Trophoblast cell (in vitro differentiated cells and primary cell): ENCODE results near the gene CDKAL1.

Experiments
- DNase-seq, 2 donors: peaks; one replicate each; pipeline ENCODE4 v3.0.0-alpha.2; 2016
- H2AFZ ChIP-seq: 2 replicates; pipeline ENCODE4 v1.6.1; 2013; ENCODE audit warnings: low read length, moderate library complexity, mild to moderate bottlenecking; ENCODE audit not compliant: insufficient read depth, poor library complexity
- H2AK5ac ChIP-seq: 2 replicates; pipeline ENCODE4 v1.6.1; 2013; ENCODE audit warnings: mild to moderate bottlenecking, low read length
- H2BK120ac ChIP-seq: 2 replicates; pipeline ENCODE4 v1.6.1; 2013; ENCODE audit warnings: low read length, mild to moderate bottlenecking, moderate library complexity; ENCODE audit not compliant: insufficient read depth, poor library complexity
- H2BK12ac ChIP-seq: 2 replicates; pipeline ENCODE4 v1.6.1; 2013; ENCODE audit warnings: mild to moderate bottlenecking, low read length, moderate library complexity
- H2BK5ac ChIP-seq: 2 replicates; pipeline ENCODE4 v1.6.1; 2013; ENCODE audit warnings: low read length, low read depth, moderate library complexity, mild to moderate bottlenecking; ENCODE audit not compliant: poor library complexity
- H3K14ac ChIP-seq: 2 replicates; pipeline ENCODE4 v1.6.1; 2013; ENCODE audit warnings: mild to moderate bottlenecking, low read length
- H3K18ac ChIP-seq: 2 replicates; pipeline ENCODE4 v1.6.1; 2013; ENCODE audit warnings: mild to moderate bottlenecking, low read length
- H3K23ac ChIP-seq: 2 replicates; pipeline ENCODE4 v1.6.1; 2013; ENCODE audit warnings: low read length
- H3K27ac ChIP-seq: 2 replicates; pipeline ENCODE4 v1.5.1; 2013; ENCODE audit warnings: low read depth, mild to moderate bottlenecking, inconsistent platforms, low read length, moderate library complexity
- H3K27me3 ChIP-seq: 2 replicates; pipeline ENCODE4 v1.6.1; 2013; ENCODE audit warnings: inconsistent platforms, mild to moderate bottlenecking, low read length, moderate library complexity; ENCODE audit not compliant: insufficient read depth
- H3K36me3 ChIP-seq, 2 experiments: 1 replicate in 1 of 2; 2 replicates in 1 of 2; pipeline ENCODE4 v1.6.1; 2013; ENCODE audit warnings: low read length in 2 of 2, mild to moderate bottlenecking in 2 of 2, moderate library complexity in 1 of 2; ENCODE audit not compliant: insufficient read depth in 2 of 2, control insufficient read depth in 1 of 2
- H3K4ac ChIP-seq: 2 replicates; pipeline ENCODE4 v1.6.1; 2013; ENCODE audit warnings: low read depth, mild to moderate bottlenecking, low read length, moderate library complexity
- H3K4me1 ChIP-seq, 2 experiments: 1 replicate in 1 of 2; 2 replicates in 1 of 2; pipeline ENCODE4 v1.6.1; 2013; ENCODE audit warnings: low read length in 2 of 2, mild to moderate bottlenecking in 2 of 2, moderate library complexity in 1 of 2; ENCODE audit not compliant: insufficient read depth in 2 of 2, control insufficient read depth in 1 of 2
- H3K4me2 ChIP-seq: 2 replicates; pipeline ENCODE4 v1.6.1; 2013; ENCODE audit warnings: inconsistent platforms, mild to moderate bottlenecking, low read length, moderate library complexity
- H3K4me3 ChIP-seq: 2 replicates; pipeline ENCODE4 v1.5.1; 2013; ENCODE audit warnings: mild to moderate bottlenecking, low read depth, low read length, inconsistent platforms
- H3K79me1 ChIP-seq: one replicate; pipeline ENCODE4 v1.6.1; 2013; ENCODE audit warnings: low read length
- H3K79me2 ChIP-seq: 2 replicates; pipeline ENCODE4 v1.6.1; 2013; ENCODE audit warnings: low read length, mild to moderate bottlenecking; ENCODE audit not compliant: control insufficient read depth, insufficient read depth, poor library complexity
- H3K9ac ChIP-seq: 2 replicates; pipeline ENCODE4 v1.6.1; 2013; ENCODE audit warnings: mild to moderate bottlenecking, low read length
- H3K9me3 ChIP-seq: 2 replicates; pipeline ENCODE4 v1.6.1; 2013; ENCODE audit warnings: low read depth, mild to moderate bottlenecking, control low read depth, inconsistent platforms, low read length; ENCODE audit not compliant: insufficient read depth
- H4K12ac ChIP-seq: 2 replicates; pipeline ENCODE4 v1.6.1; 2013; ENCODE audit warnings: low read depth, mild to moderate bottlenecking, low read length, moderate library complexity
- H4K8ac ChIP-seq: 2 replicates; pipeline ENCODE4 v1.6.1; 2013; ENCODE audit warnings: low read depth, mild to moderate bottlenecking, low read length, moderate library complexity
- H4K91ac ChIP-seq: one replicate; pipeline ENCODE4 v1.6.1; 2013; ENCODE audit warnings: low read depth, mild to moderate bottlenecking, low read length, moderate library complexity
- WGBS: extraction: QIAGEN DNeasy Blood & Tissue Kit; methylation state at CpG from one replicate; pipeline ENCODE4 v1.1.7; 2013; ENCODE audit warnings: missing lambda C conversion rate; ENCODE audit not compliant: insufficient read length, insufficient coverage; ENCODE audit errors: extremely low coverage; 5-methylcytosine and 5-hydroxymethylcytosine counted together

Gene CDKAL1

GRCh38 chr6:20569000-20569610 is 34.8 kb downstream of the CDKAL1 start:
- no peak for DNase-seq
- no peak overlapping the region for H3K23ac ChIP-seq
- no peak overlapping the region for H3K27ac ChIP-seq
- H3K4me1 ChIP-seq: no peaks in the 10 kb centered on the region
- H2BK5ac ChIP-seq: no peak overlapping the region
- no peak overlapping the region for H3K4ac ChIP-seq
- no peak overlapping the region for H4K12ac ChIP-seq
- no peak overlapping the region for H3K9ac ChIP-seq
- no peak overlapping the region for H3K14ac ChIP-seq
- H4K91ac ChIP-seq: no peak overlapping the region
- H3K36me3 ChIP-seq: no peaks in the 10 kb centered on the region
- no peaks in the 10 kb centered on the region for H3K9me3 ChIP-seq
- no peak overlapping the region for H3K4me2 ChIP-seq
- H3K4me3 ChIP-seq: no peak overlapping the region
- no peaks in the 10 kb centered on the region for H3K79me2 ChIP-seq
- H2AFZ ChIP-seq: no peak overlapping the region
- no CpG with 5 or more reads among the region's 3 CpGs for WGBS
- H3K79me1 ChIP-seq: no peaks in the 10 kb centered on the region
- H2AK5ac ChIP-seq: no peak overlapping the region
- no peak overlapping the region for H2BK12ac ChIP-seq
- H3K18ac ChIP-seq: no peak overlapping the region
- no peaks in the 10 kb centered on the region for H3K27me3 ChIP-seq
- no peak overlapping the region for H4K8ac ChIP-seq
- H2BK120ac ChIP-seq: no peak overlapping the region

GRCh38 chr6:20571261-20571660 is 37.0 kb downstream of the CDKAL1 start:
- Histone ChIP-seq H3K9me3 (no peaks in the 10 kb centered on the region), H3K4me1 (no peaks in the 10 kb centered on the region), H3K9ac (no peak overlapping the region), H3K18ac (no peak overlapping the region), H3K4me2 (no peak overlapping the region), H4K8ac (no peak overlapping the region), H3K79me1 (no peaks in the 10 kb centered on the region), H2AFZ (no peak overlapping the region), H3K4me3 (no peak overlapping the region), H4K91ac (no peak overlapping the region), H2BK12ac (no peak overlapping the region), H3K36me3 (no peaks in the 10 kb centered on the region), H3K79me2 (no peaks in the 10 kb centered on the region), H3K23ac (no peak overlapping the region), H3K27me3 (no peaks in the 10 kb centered on the region), H4K12ac (no peak overlapping the region), H3K4ac (no peak overlapping the region), H3K14ac (no peak overlapping the region), H2BK5ac (no peak overlapping the region), H2AK5ac (no peak overlapping the region), H3K27ac (no peak overlapping the region), H2BK120ac (no peak overlapping the region)
- no peak for DNase-seq

GRCh38 chr6:20572288-20572687 is 38.0 kb downstream of the CDKAL1 start:
- Histone ChIP-seq H2BK5ac (no peak overlapping the region), H3K18ac (no peak overlapping the region), H3K4me1 (no peaks in the 10 kb centered on the region), H2AK5ac (no peak overlapping the region), H4K91ac (no peak overlapping the region), H4K8ac (no peak overlapping the region), H3K4me3 (no peak overlapping the region), H4K12ac (no peak overlapping the region), H3K36me3 (peaks cover 0 to 1% of the 10 kb centered on the region in 2 experiments), H3K79me1 (no peaks in the 10 kb centered on the region), H3K79me2 (no peaks in the 10 kb centered on the region), H3K9me3 (no peaks in the 10 kb centered on the region), H3K9ac (no peak overlapping the region), H3K27ac (no peak overlapping the region), H2BK120ac (no peak overlapping the region), H3K14ac (no peak overlapping the region), H3K4me2 (no peak overlapping the region), H3K27me3 (no peaks in the 10 kb centered on the region), H3K4ac (no peak overlapping the region), H2BK12ac (no peak overlapping the region), H3K23ac (no peak overlapping the region), H2AFZ (no peak overlapping the region)
- WGBS: no CpG with 5 or more reads among the region's 2 CpGs
- no peak for DNase-seq

- H3K79me1 ChIP-seq: no peaks in the 10 kb centered on the region
- H3K9me3 ChIP-seq: no peaks in the 10 kb centered on the region
- H3K4me2 ChIP-seq: no peak overlapping the region
- no peak overlapping the region for H2AK5ac ChIP-seq
- no peak overlapping the region for H2BK12ac ChIP-seq
- no peak overlapping the region for H3K4me3 ChIP-seq
- no peak overlapping the region for H2AFZ ChIP-seq
- no peak overlapping the region for H3K4ac ChIP-seq
- H3K4me1 ChIP-seq: no peaks in the 10 kb centered on the region
- H3K79me2 ChIP-seq: no peaks in the 10 kb centered on the region
- WGBS: no CpG with 5 or more reads among the region's 1 CpG
- no peak overlapping the region for H3K14ac ChIP-seq
- H2BK120ac ChIP-seq: no peak overlapping the region
- peaks cover 0 to 1% of the 10 kb centered on the region in 2 experiments for H3K36me3 ChIP-seq
- H2BK5ac ChIP-seq: no peak overlapping the region
- no peaks in the 10 kb centered on the region for H3K27me3 ChIP-seq
- DNase-seq: peak in 1 of 2 donors; percentile 9
- no peak overlapping the region for H4K8ac ChIP-seq
- H3K23ac ChIP-seq: no peak overlapping the region
- H4K12ac ChIP-seq: no peak overlapping the region
- H4K91ac ChIP-seq: no peak overlapping the region
- no peak overlapping the region for H3K18ac ChIP-seq
- no peak overlapping the region for H3K27ac ChIP-seq
- no peak overlapping the region for H3K9ac ChIP-seq
Measured at GRCh38 chr6:20572940-20573339, 38.7 kb downstream of the CDKAL1 start.
